Esophagus squamous epithelium (tissue), 4 donors: ENCODE results near the gene CLDN14.

Experiments used
- CTCF ChIP-seq, 6 experiments: fragments of 450-650 bp in 4 of 6; fragments of 200-600 bp in 2 of 6; sonication (generic) in 2 of 6; IDR thresholded peaks; one replicate each; pipeline ENCODE4 v1.5.1; 2016 to 2019; ENCODE audit warnings: antibody characterized with exemption in 6 of 6, mild to moderate bottlenecking in 4 of 6, moderate library complexity in 4 of 6
- POLR2A ChIP-seq, 4 donors: fragments of 450-650 bp; IDR thresholded peaks; one replicate each; pipeline ENCODE4 v1.6.1; 2017; ENCODE audit warnings: antibody characterized with exemption in 4 of 4, mild to moderate bottlenecking in 4 of 4, moderate library complexity in 3 of 4

GRCh38 chr21:36478207-36478701 lies 1.7 kb downstream of the CLDN14 start:
- no peak for TF ChIP-seq CTCF (IDR thresholded peaks at IDR 0.05)
- TF ChIP-seq POLR2A (IDR thresholded peaks at IDR 0.05): no peak
